GM18870 (cell line): Measurements from ENCODE around the gene RTP5.
"Not testable (repeated sequence)": the region's sequence is repeated elsewhere in the genome, so short reads cannot be mapped to it uniquely, and the experiment has no call there.

Experiments used
- ATAC-seq: cut with Tn5 transposase; IDR thresholded peaks from one replicate; pipeline ENCODE4 v1.9.1; 2021; ENCODE audit warnings: moderate library complexity; ENCODE audit not compliant: unreplicated experiment

The RTP5 gene

GRCh38 chr2:241869087-241869961 is at the start of gene RTP5:
Gene RTP5 (plus strand): TSS chr2:241869729. CDS start chr2:241869757, 28 bp downstream.
- ATAC-seq: no peak

GRCh38 chr2:241819947-241820624 is 49.4 kb upstream of the RTP5 start:
- not testable (repeated sequence) for ATAC-seq

GRCh38 chr2:241820625-241821384 is 48.7 kb upstream of the RTP5 start:
- ATAC-seq: no peak

GRCh38 chr2:241821460-241822263 is 47.9 kb upstream of the RTP5 start:
- ATAC-seq: no peak

GRCh38 chr2:241822264-241822623 is 47.3 kb upstream of the RTP5 start:
- ATAC-seq: no peak

GRCh38 chr2:241823531-241824437 is 45.7 kb upstream of the RTP5 start:
- ATAC-seq: not testable (repeated sequence)

GRCh38 chr2:241827394-241827793 is 42.1 kb upstream of the RTP5 start:
- ATAC-seq: no peak

- ATAC-seq: no peak
These were observed 36.3 kb upstream of the RTP5 start for GRCh38 chr2:241833101-241833663.

- ATAC-seq: not testable (repeated sequence)
These were observed 35.6 kb upstream of the RTP5 start for GRCh38 chr2:241833756-241834526.

GRCh38 chr2:241834527-241835210 is 34.9 kb upstream of the RTP5 start:
- ATAC-seq: no peak

- ATAC-seq: no peak
These were observed 33.9 kb upstream of the RTP5 start for GRCh38 chr2:241835611-241836010.

GRCh38 chr2:241836292-241836691 is 33.2 kb upstream of the RTP5 start:
- ATAC-seq: no peak

GRCh38 chr2:241837197-241837965 is 32.1 kb upstream of the RTP5 start:
- no peak for ATAC-seq

- ATAC-seq: no peak
These were observed 28.1 kb upstream of the RTP5 start for GRCh38 chr2:241841181-241842066.

GRCh38 chr2:241842067-241842415 is 27.5 kb upstream of the RTP5 start:
- no peak for ATAC-seq

GRCh38 chr2:241842620-241843211 is 26.8 kb upstream of the RTP5 start:
- no peak for ATAC-seq
